MCF 10A (cell line): ENCODE results near the gene CPXM1. TPM values are rescaled to one million over a fixed set of nuclear protein-coding genes. Genes with fewer than 3 reads are reported as not detected.

ENCODE experiments used
- BruUV-seq: library from RNA; stranded (reverse); fragments of 400-500 nt; replicated peaks from 2 replicates; lab custom pipeline; 2021; lab: Mats Ljungman, UMichigan
- CTCF ChIA-PET: fragments of 300-600 bp; sonication (Branson Sonifier 250); formaldehyde crosslinking; extraction: SDS; loops from one replicate; lab custom pipeline; 2021; ENCODE audit warnings: antibody characterized with exemption, inconsistent platforms; lab: Yijun Ruan, JAX
- POLR2A ChIA-PET: fragments of 300-600, 350-650 bp; sonication (Branson Sonifier 250); formaldehyde crosslinking; extraction: SDS; loops from one replicate; lab custom pipeline; 2020; ENCODE audit warnings: antibody characterized with exemption, inconsistent platforms; lab: Yijun Ruan, JAX
- DNase-seq: peaks from one replicate; pipeline ENCODE4 v3.0.0-alpha.2; 2018; ENCODE audit not compliant: unreplicated experiment
- H3K27ac Mint-ChIP-seq: one replicate; pipeline ENCODE4 v1.8.0; 2022; ENCODE audit warnings: mild to moderate bottlenecking, low read depth, mixed read lengths; ENCODE audit not compliant: unreplicated experiment
- H3K27me3 Mint-ChIP-seq: one replicate; pipeline ENCODE4 v1.8.0; 2022; ENCODE audit warnings: mixed read lengths; ENCODE audit not compliant: insufficient read depth, unreplicated experiment
- H3K36me3 Mint-ChIP-seq: one replicate; pipeline ENCODE4 v1.8.0; 2022; ENCODE audit warnings: mild to moderate bottlenecking, moderate library complexity, mixed read lengths; ENCODE audit not compliant: insufficient read depth, unreplicated experiment
- H3K4me1 Mint-ChIP-seq: one replicate; pipeline ENCODE4 v1.8.0; 2022; ENCODE audit warnings: mixed read lengths; ENCODE audit not compliant: insufficient read depth, unreplicated experiment
- H3K4me3 Mint-ChIP-seq: one replicate; pipeline ENCODE4 v1.8.0; 2022; ENCODE audit warnings: mild to moderate bottlenecking, moderate library complexity, mixed read lengths; ENCODE audit not compliant: unreplicated experiment
- H3K9me3 Mint-ChIP-seq: one replicate; pipeline ENCODE4 v1.8.0; 2022; ENCODE audit warnings: mixed read lengths; ENCODE audit not compliant: unreplicated experiment
- CTCF ChIP-seq: fragments of 200-600 bp; IDR thresholded peaks from one replicate; pipeline ENCODE4 v1.8.0; 2022; ENCODE audit warnings: antibody characterized with exemption, mild to moderate bottlenecking; ENCODE audit not compliant: unreplicated experiment
- intact Hi-C: fragments of 100-400 bp; cut with micrococcal nuclease; formaldehyde crosslinking; loops from 2 replicates; pipeline ENCODE4 v1.14.1; 2022
- total RNA-seq: library from RNA; stranded (reverse); gene quantifications from 2 replicates; pipeline ENCODE4 v1.2.3, GENCODE V29; 2022

CPXM1 gene
- total RNA-seq, 1 experiment from 2014 or later = not detected

GRCh38 chr20:2820084-2820895 is 19.9 kb upstream of the CPXM1 start:
- intact Hi-C loops = no loop called here
- ChIA-PET CTCF (interaction anchor here (0.6 kb wide), 2 partner anchors 11 to 29 kb away, joined by 3 read pairs; no protein-coding TSS in a partner anchor), POLR2A (no interaction called here)
- BruUV-seq = no TSS peak
- Mint-ChIP-seq H3K36me3 (no peaks in the 10 kb centered on the region), H3K9me3 (no peaks in the 10 kb centered on the region), H3K27ac (no peak overlapping the region), H3K27me3 (peaks cover 11% of the 10 kb centered on the region), H3K4me3 (no peak overlapping the region), H3K4me1 (peaks cover 12% of the 10 kb centered on the region)
- DNase-seq = no peak
- no peak for TF ChIP-seq CTCF

GRCh38 chr20:2817891-2818595 is 17.6 kb upstream of the CPXM1 start:
- H3K27ac Mint-ChIP-seq = no peak overlapping the region
- no peaks in the 10 kb centered on the region for H3K9me3 Mint-ChIP-seq
- no peak for TF ChIP-seq CTCF
- H3K27me3 Mint-ChIP-seq = peaks cover 11% of the 10 kb centered on the region
- intact Hi-C loops = no loop called here
- POLR2A ChIA-PET = interaction anchor here (1.0 kb wide), 1 partner anchor 183 kb away, joined by 5 read pairs; no protein-coding TSS in a partner anchor
- no TSS peak for BruUV-seq
- H3K4me3 Mint-ChIP-seq = no peak overlapping the region
- peaks cover 24% of the 10 kb centered on the region for H3K4me1 Mint-ChIP-seq
- DNase-seq = no peak
- CTCF ChIA-PET = interaction anchor here (0.7 kb wide), 1 partner anchor 13 kb away, joined by 4 read pairs; no protein-coding TSS in a partner anchor
- no peaks in the 10 kb centered on the region for H3K36me3 Mint-ChIP-seq

GRCh38 chr20:2817341-2817726 is 16.9 kb upstream of the CPXM1 start:
- Mint-ChIP-seq H3K36me3 (no peaks in the 10 kb centered on the region), H3K27ac (no peak overlapping the region), H3K9me3 (peaks cover 4% of the 10 kb centered on the region), H3K4me3 (no peak overlapping the region), H3K4me1 (peaks cover 24% of the 10 kb centered on the region), H3K27me3 (peaks cover 11% of the 10 kb centered on the region)
- DNase-seq = no peak
- CTCF ChIA-PET = no interaction called here
- intact Hi-C loops = no loop called here
- no peak for TF ChIP-seq CTCF
- BruUV-seq = no TSS peak
- POLR2A ChIA-PET = no interaction called here
